GM18873 (cell line): Measurements from ENCODE around the gene CHCHD4.
A peak's percentile ranks its signal among the peaks of the same experiment; 100 is the strongest.

ENCODE experiments used
- ATAC-seq: cut with Tn5 transposase; IDR thresholded peaks from one replicate; pipeline ENCODE4 v1.9.1; 2021; ENCODE audit warnings: mild to moderate bottlenecking, moderate library complexity, moderate number of reproducible peaks; ENCODE audit not compliant: unreplicated experiment, low FRiP score

The CHCHD4 gene

GRCh38 chr3:14138109-14138877 is 13.6 kb upstream of the CHCHD4 start:
- ATAC-seq: no peak

GRCh38 chr3:14137445-14137844 is 12.8 kb upstream of the CHCHD4 start:
- ATAC-seq: no peak

GRCh38 chr3:14137004-14137403 is 12.3 kb upstream of the CHCHD4 start:
- ATAC-seq: no peak

- ATAC-seq: no peak
Measured at GRCh38 chr3:14135581-14135980, 10.9 kb upstream of the CHCHD4 start.

- ATAC-seq: no peak
Measured at GRCh38 chr3:14134291-14134690, 9.6 kb upstream of the CHCHD4 start.

GRCh38 chr3:14133876-14134275 is 9.2 kb upstream of the CHCHD4 start:
- ATAC-seq: no peak

- no peak for ATAC-seq
Measured at GRCh38 chr3:14133188-14133800, 8.6 kb upstream of the CHCHD4 start.

- no peak for ATAC-seq
Measured at GRCh38 chr3:14132689-14133088, 8.0 kb upstream of the CHCHD4 start.

GRCh38 chr3:14132120-14132519 is 7.5 kb upstream of the CHCHD4 start:
- ATAC-seq: no peak

- ATAC-seq: no peak
Measured at GRCh38 chr3:14131134-14131533, 6.5 kb upstream of the CHCHD4 start.

GRCh38 chr3:14130707-14131106 is 6.0 kb upstream of the CHCHD4 start:
- no peak for ATAC-seq

GRCh38 chr3:14130230-14130629 is 5.6 kb upstream of the CHCHD4 start:
- ATAC-seq: no peak

GRCh38 chr3:14129296-14129695 is 4.6 kb upstream of the CHCHD4 start:
- ATAC-seq: no peak

GRCh38 chr3:14128724-14129123 is 4.1 kb upstream of the CHCHD4 start:
- no peak for ATAC-seq

- ATAC-seq: no peak
Measured at GRCh38 chr3:14127516-14128161, 3.0 kb upstream of the CHCHD4 start.

GRCh38 chr3:14126887-14127505 is 2.3 kb upstream of the CHCHD4 start:
- ATAC-seq: no peak

GRCh38 chr3:14126017-14126886 is 1.6 kb upstream of the CHCHD4 start:
- no peak for ATAC-seq

GRCh38 chr3:14125193-14126016 is 735 bp upstream of the CHCHD4 start:
- peak; percentile 17 for ATAC-seq

GRCh38 chr3:14124223-14124614 is 451 bp downstream of the CHCHD4 start:
- ATAC-seq: peak; percentile 42
